Astrocyte (in vitro differentiated cells and primary cell): ENCODE measurements around the gene EMX2. TPM values are rescaled to one million over a fixed set of nuclear protein-coding genes. Genes with fewer than 3 reads are reported as not detected.
"Not testable (repeated sequence)": the region's sequence is repeated elsewhere in the genome, so short reads cannot be mapped to it uniquely, and the experiment has no call there.

Experiments
- DNase-seq: peaks from one replicate; pipeline ENCODE4 v3.0.0-alpha.2; 2010; ENCODE audit warnings: low read depth
- FAIRE-seq: peaks from 2 replicates; lab custom pipeline; 2011; peaks lifted over from hg19 to GRCh38; lab: Jason Lieb, UNC
- H2AFZ ChIP-seq: 2 replicates; pipeline ENCODE4 v1.6.0; 2012; ENCODE audit warnings: low read depth, low read length, inconsistent platforms
- H3K27ac ChIP-seq: 2 replicates; pipeline ENCODE4 v1.5.1; 2011; ENCODE audit warnings: low read depth, low read length, inconsistent platforms
- H3K27me3 ChIP-seq: 2 replicates; pipeline ENCODE4 v1.6.0; 2011; ENCODE audit warnings: low read length, inconsistent platforms; ENCODE audit not compliant: insufficient read depth
- H3K36me3 ChIP-seq: 2 replicates; pipeline ENCODE4 v1.5.1; 2011; ENCODE audit warnings: low read length, inconsistent platforms; ENCODE audit not compliant: insufficient read depth
- H3K4me1 ChIP-seq: 2 replicates; pipeline ENCODE4 v1.5.1; 2011; ENCODE audit warnings: low read length, inconsistent platforms; ENCODE audit not compliant: insufficient read depth
- H3K4me2 ChIP-seq: 2 replicates; pipeline ENCODE4 v1.6.0; 2012; ENCODE audit warnings: low read length, inconsistent platforms
- H3K4me3 ChIP-seq: 2 replicates; pipeline ENCODE4 v1.5.1; 2011; ENCODE audit warnings: low read depth, mild to moderate bottlenecking, low read length, inconsistent platforms; ENCODE audit not compliant: insufficient read depth
- H3K79me2 ChIP-seq: 2 replicates; pipeline ENCODE4 v1.6.0; 2012; ENCODE audit warnings: mild to moderate bottlenecking, low read length, inconsistent platforms; ENCODE audit not compliant: insufficient read depth
- H3K9ac ChIP-seq: 2 replicates; pipeline ENCODE4 v1.6.0; 2012; ENCODE audit warnings: mild to moderate bottlenecking, low read length, inconsistent platforms
- H3K9me3 ChIP-seq: 2 replicates; pipeline ENCODE4 v1.5.1; 2012; ENCODE audit warnings: low read depth, mild to moderate bottlenecking, low read length, inconsistent platforms; ENCODE audit not compliant: insufficient read depth
- H4K20me1 ChIP-seq: 2 replicates; pipeline ENCODE4 v1.6.0; 2012; ENCODE audit warnings: low read length, inconsistent platforms; ENCODE audit not compliant: insufficient read depth
- H3K27ac Mint-ChIP-seq: one replicate; pipeline ENCODE4 v1.8.0; 2021; ENCODE audit warnings: mild to moderate bottlenecking, mixed read lengths; ENCODE audit not compliant: unreplicated experiment
- H3K27me3 Mint-ChIP-seq: one replicate; pipeline ENCODE4 v1.8.0; 2021; ENCODE audit warnings: low read depth, mixed read lengths; ENCODE audit not compliant: unreplicated experiment
- H3K36me3 Mint-ChIP-seq: one replicate; pipeline ENCODE4 v1.8.0; 2021; ENCODE audit warnings: low read depth, mixed read lengths; ENCODE audit not compliant: unreplicated experiment
- H3K4me1 Mint-ChIP-seq: one replicate; pipeline ENCODE4 v1.8.0; 2021; ENCODE audit warnings: low read depth, mixed read lengths; ENCODE audit not compliant: unreplicated experiment
- H3K4me3 Mint-ChIP-seq: one replicate; pipeline ENCODE4 v1.8.0; 2021; ENCODE audit warnings: mild to moderate bottlenecking, moderate library complexity, mixed read lengths; ENCODE audit not compliant: unreplicated experiment
- H3K9me3 Mint-ChIP-seq: one replicate; pipeline ENCODE4 v1.8.0; 2021; ENCODE audit warnings: mild to moderate bottlenecking, mixed read lengths; ENCODE audit not compliant: unreplicated experiment
- CTCF ChIP-seq: IDR thresholded peaks from 2 replicates; pipeline ENCODE4 v1.5.1; 2011; ENCODE audit warnings: low read depth, mild to moderate bottlenecking, inconsistent platforms, low read length, moderate library complexity; ENCODE audit not compliant: insufficient read depth
- EZH2 ChIP-seq: IDR thresholded peaks from 2 replicates; pipeline ENCODE4 v1.6.1; 2012; ENCODE audit warnings: mild to moderate bottlenecking, low read length, inconsistent platforms; ENCODE audit not compliant: insufficient read depth
- total RNA-seq: library from RNA; stranded (reverse); gene quantifications from 2 replicates; pipeline ENCODE4 v1.2.1, GENCODE V29; 2021

EMX2 gene
- total RNA-seq, 1 donor from 2014 or later, result not detected

- H3K4me3 Mint-ChIP-seq, result no peak overlapping the region
- Histone ChIP-seq H3K9ac (no peak overlapping the region), H3K79me2 (no peaks in the 10 kb centered on the region), H3K9me3 (no peaks in the 10 kb centered on the region), H3K27ac (no peak overlapping the region), H3K4me2 (no peak overlapping the region), H3K4me3 (no peak overlapping the region), H2AFZ (no peak overlapping the region), H4K20me1 (no peaks in the 10 kb centered on the region), H3K4me1 (no peaks in the 10 kb centered on the region), H3K36me3 (no peaks in the 10 kb centered on the region), H3K27me3 (no peaks in the 10 kb centered on the region)
- H3K27me3 Mint-ChIP-seq, result peaks cover 39% of the 10 kb centered on the region
- H3K27ac Mint-ChIP-seq, result no peak overlapping the region
- FAIRE-seq, result no peak
- DNase-seq, result no peak
- TF ChIP-seq EZH2 (no peak), CTCF (no peak)
- no peaks in the 10 kb centered on the region for H3K4me1 Mint-ChIP-seq
- H3K36me3 Mint-ChIP-seq, result no peaks in the 10 kb centered on the region
- peaks cover 6% of the 10 kb centered on the region for H3K9me3 Mint-ChIP-seq
Observed at GRCh38 chr10:117581961-117582360, 39.4 kb downstream of the EMX2 start.

GRCh38 chr10:117584831-117585230 is 42.3 kb downstream of the EMX2 start:
- not testable (repeated sequence) for FAIRE-seq, H3K9ac ChIP-seq, H3K4me1 Mint-ChIP-seq, H3K36me3 Mint-ChIP-seq, H3K27ac Mint-ChIP-seq, H3K36me3 ChIP-seq, H3K27ac ChIP-seq, H3K9me3 Mint-ChIP-seq, H3K9me3 ChIP-seq, H2AFZ ChIP-seq, H3K4me1 ChIP-seq, DNase-seq, H3K4me2 ChIP-seq, H3K4me3 Mint-ChIP-seq, H3K79me2 ChIP-seq, H3K4me3 ChIP-seq, H3K27me3 ChIP-seq, H4K20me1 ChIP-seq
- peaks cover 21% of the 10 kb centered on the region for H3K27me3 Mint-ChIP-seq

- Mint-ChIP-seq H3K4me1 (peaks cover 8% of the 10 kb centered on the region), H3K27ac (no peak overlapping the region), H3K27me3 (peaks cover 21% of the 10 kb centered on the region), H3K4me3 (no peak overlapping the region), H3K36me3 (no peaks in the 10 kb centered on the region), H3K9me3 (peaks cover 6% of the 10 kb centered on the region)
- no peaks in the 10 kb centered on the region for H3K36me3 ChIP-seq
- H3K4me3 ChIP-seq, result no peak overlapping the region
- no peaks in the 10 kb centered on the region for H3K79me2 ChIP-seq
- no peak overlapping the region for H3K9ac ChIP-seq
- H2AFZ ChIP-seq, result no peak overlapping the region
- no peaks in the 10 kb centered on the region for H3K27me3 ChIP-seq
- no peak overlapping the region for H3K4me2 ChIP-seq
- no peaks in the 10 kb centered on the region for H4K20me1 ChIP-seq
- no peak overlapping the region for H3K27ac ChIP-seq
- no peaks in the 10 kb centered on the region for H3K9me3 ChIP-seq
- TF ChIP-seq CTCF (no peak), EZH2 (no peak)
- no peak for DNase-seq
- no peaks in the 10 kb centered on the region for H3K4me1 ChIP-seq
- FAIRE-seq, result no peak
Observed at GRCh38 chr10:117587036-117587435, 44.5 kb downstream of the EMX2 start.
